A549 (cell line): ENCODE data around the gene RNF213. TPM values are rescaled to one million over a fixed set of nuclear protein-coding genes. Genes with fewer than 3 reads are reported as not detected.

Experiments
- ATAC-seq, 2 experiments: fragments of 200-7000 bp in 1 of 2; fragments of >200 bp in 1 of 2; cut with Nextera tagmentation in 1 of 2; cut with Tn5 transposase in 1 of 2; 3 replicates each; pipeline versions ENCODE4 v1.8.0 to v1.9.1; 2018 to 2020; ENCODE audit warnings: mild to moderate bottlenecking in 1 of 2, moderate library complexity in 1 of 2
- CTCF ChIA-PET: fragments of 300-600 bp; sonication (Branson Sonifier 250); formaldehyde crosslinking; extraction: SDS; loops from one replicate; lab custom pipeline; 2021; ENCODE audit warnings: antibody characterized with exemption, inconsistent platforms; lab: Yijun Ruan, JAX
- POLR2A ChIA-PET: fragments of 350-600 bp; formaldehyde crosslinking; extraction: SDS; loops from one replicate; lab custom pipeline; 2021; ENCODE audit warnings: antibody characterized with exemption, inconsistent platforms; lab: Yijun Ruan, JAX
- DNase-seq, 2 experiments: peaks; one replicate each; pipeline versions ENCODE4 v3.0.0 to v3.0.0-alpha.2; 2011 to 2016; ENCODE audit warnings: low read depth in 1 of 2, low spot score in 1 of 2
- FAIRE-seq: peaks from 2 replicates; lab custom pipeline; 2011; peaks lifted over from hg19 to GRCh38; lab: Jason Lieb, UNC
- H3K27ac ChIP-seq, 2 experiments: fragments of >200 bp; sonication (Bioruptor Twin); formaldehyde crosslinking; 3 replicates each; pipeline ENCODE4 v1.5.1; 2016 to 2017
- H3K4me1 ChIP-seq: fragments of >200 bp; sonication (Bioruptor Twin); formaldehyde crosslinking; 3 replicates; pipeline ENCODE4 v1.6.1; 2016
- H3K4me2 ChIP-seq: fragments of >200 bp; sonication (Bioruptor Twin); formaldehyde crosslinking; 3 replicates; pipeline ENCODE4 v1.6.1; 2016
- H3K4me3 ChIP-seq: fragments of >200 bp; sonication (Bioruptor Twin); formaldehyde crosslinking; 3 replicates; pipeline ENCODE4 v1.5.1; 2016
- H3K9me3 ChIP-seq: fragments of >200 bp; sonication (Bioruptor Twin); formaldehyde crosslinking; 3 replicates; pipeline ENCODE4 v1.6.1; 2016
- CHD4 ChIP-seq: fragments of 200-600 bp; sonication (generic); IDR thresholded peaks from 2 replicates; pipeline ENCODE4 v1.6.1; 2016; ENCODE audit warnings: antibody characterized with exemption, mild to moderate bottlenecking, borderline replicate concordance
- ESRRA ChIP-seq: fragments of 150-350 bp; IDR thresholded peaks from 2 replicates; pipeline ENCODE4 v1.6.1; 2014; ENCODE audit warnings: mild to moderate bottlenecking, low read length, borderline replicate concordance
- FOSL2 ChIP-seq, 2 experiments: fragments of 450-650 bp in 1 of 2; fragments of >200 bp in 1 of 2; sonication (Bioruptor Twin) in 1 of 2; formaldehyde crosslinking; IDR thresholded peaks; 2 replicates each; pipeline versions ENCODE4 v1.5.0 to v1.6.1; 2016 to 2020; ENCODE audit warnings: mild to moderate bottlenecking in 1 of 2, moderate library complexity in 1 of 2
- FOXS1 ChIP-seq: fragments of 250-450 bp; sonication (Bioruptor Pico); IDR thresholded peaks from 2 replicates; pipeline ENCODE4 v1.5.0; 2020; ENCODE audit warnings: mild to moderate bottlenecking, moderate library complexity
- JUN ChIP-seq, 2 experiments: fragments of >200 bp; sonication (Bioruptor Twin); formaldehyde crosslinking; IDR thresholded peaks; 2 replicates in 1 of 2; 3 replicates in 1 of 2; pipeline ENCODE4 v1.6.1; 2016 to 2017
- JUNB ChIP-seq: fragments of >200 bp; sonication (Bioruptor Twin); formaldehyde crosslinking; IDR thresholded peaks from 2 replicates; pipeline ENCODE4 v1.6.1; 2016
- KDM1A ChIP-seq: fragments of 200-600 bp; sonication (generic); IDR thresholded peaks from 2 replicates; pipeline ENCODE4 v1.6.1; 2016; ENCODE audit warnings: low read depth, mild to moderate bottlenecking
- MAFK ChIP-seq: fragments of 450-650 bp; IDR thresholded peaks from 2 replicates; pipeline ENCODE4 v1.6.1; 2014; ENCODE audit not compliant: partially characterized antibody
- POLR2AphosphoS2 ChIP-seq: conservative IDR thresholded peaks from 2 replicates; pipeline ENCODE4 v1.6.1; 2012; ENCODE audit warnings: low read length, improper control_type of control experiment, inconsistent platforms
- RCOR1 ChIP-seq: fragments of 150-350 bp; IDR thresholded peaks from 2 replicates; pipeline ENCODE4 v1.6.1; 2014; ENCODE audit warnings: antibody characterized with exemption, low read length, low read depth
- RNF2 ChIP-seq: fragments of 200-600 bp; sonication (generic); IDR thresholded peaks from 2 replicates; pipeline ENCODE4 v1.6.1; 2016; ENCODE audit warnings: low read depth, mild to moderate bottlenecking, antibody characterized with exemption, moderate library complexity, borderline replicate concordance
- SREBF2 ChIP-seq: fragments of 450-650 bp; IDR thresholded peaks from 2 replicates; pipeline ENCODE4 v1.6.1; 2014; ENCODE audit warnings: mild to moderate bottlenecking, moderate library complexity
- TFCP2L1 ChIP-seq: fragments of 250-450 bp; sonication (Bioruptor Pico); IDR thresholded peaks from 2 replicates; pipeline ENCODE4 v1.5.0; 2021; ENCODE audit warnings: mild to moderate bottlenecking
- ZFP36 ChIP-seq: fragments of 450-650 bp; IDR thresholded peaks from 2 replicates; pipeline ENCODE4 v1.6.1; 2014; ENCODE audit warnings: borderline replicate concordance; ENCODE audit not compliant: partially characterized antibody
- WGBS: methylation state at CpG from one replicate; pipeline ENCODE4 v1.1.6; 2017; ENCODE audit errors: missing lambda C conversion rate; 5-methylcytosine and 5-hydroxymethylcytosine counted together
- polyA plus RNA-seq, 4 experiments: library from polyadenylated mRNA; depleted of rRNA in 3 of 4; stranded (reverse); fragments of >200 nt; fragmentation: RNase III in 1 of 4; extraction: RNeasy Plus Mini Kit Qiagen cat#74134 plus additional on column Dnase treatment in 1 of 4; gene quantifications; 2 replicates in 3 of 4; 3 replicates in 1 of 4; pipeline ENCODE4 v1.2.3, GENCODE V29; 2011 to 2017
- TF ChIP-seq, protein P1 (sequence below): fragments of >200 bp; sonication (Bioruptor Twin); formaldehyde crosslinking; IDR thresholded peaks from 2 replicates; pipeline ENCODE4 v1.6.1; 2016
- TF ChIP-seq, protein P2 (sequence below): IDR thresholded peaks from 2 replicates; pipeline ENCODE4 v1.6.1; 2012
- TF ChIP-seq, protein P3 (sequence below): fragments of 450-650 bp; IDR thresholded peaks from 2 replicates; pipeline ENCODE4 v1.6.1; 2014; ENCODE audit warnings: antibody characterized with exemption
- TF ChIP-seq, protein P4 (sequence below): fragments of 250-450 bp; sonication (Bioruptor Pico); IDR thresholded peaks from 2 replicates; pipeline ENCODE4 v1.5.0; 2020; ENCODE audit warnings: low read depth, mild to moderate bottlenecking, moderate library complexity
- TF ChIP-seq, protein P5 (sequence below): fragments of 150-350 bp; IDR thresholded peaks from 2 replicates; pipeline ENCODE4 v1.6.1; 2014; ENCODE audit warnings: low read depth, mild to moderate bottlenecking, low read length

RNF213 gene
- polyA plus RNA-seq, 2 of the 4 experiments (the other 2 are of a cell fraction): 59.1 to 127 TPM

DNA sequence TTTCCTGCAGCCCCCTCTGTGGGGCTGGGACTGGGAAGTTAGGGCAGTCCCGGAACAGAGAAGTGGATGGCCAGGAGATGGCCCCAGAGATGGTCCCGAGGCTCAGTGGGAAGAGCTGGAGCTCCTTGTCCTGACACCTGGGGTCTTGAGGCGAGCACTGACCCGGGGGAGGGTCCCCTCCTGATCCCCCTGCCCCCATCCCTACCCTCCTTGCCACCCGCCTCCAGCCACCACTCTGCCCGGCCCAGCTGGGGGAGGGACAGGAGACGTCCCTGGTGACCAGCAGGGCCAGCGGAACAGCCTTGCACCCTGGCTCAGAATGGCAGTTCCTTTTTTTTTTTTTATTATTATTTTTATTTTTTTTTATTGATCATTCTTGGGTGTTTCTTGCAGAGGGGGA lies 13.9 kb upstream of the RNF213 start:
- TF ChIP-seq FOSL2 (IDR thresholded peaks at IDR 0.05): no peak
- no peak for TF ChIP-seq FOSL2 (CRISPR knock-in tag; IDR thresholded peaks at IDR 0.05)
- no peak for TF ChIP-seq POLR2AphosphoS2
- no peak for TF ChIP-seq ZFP36
- TF ChIP-seq, protein P1, sequence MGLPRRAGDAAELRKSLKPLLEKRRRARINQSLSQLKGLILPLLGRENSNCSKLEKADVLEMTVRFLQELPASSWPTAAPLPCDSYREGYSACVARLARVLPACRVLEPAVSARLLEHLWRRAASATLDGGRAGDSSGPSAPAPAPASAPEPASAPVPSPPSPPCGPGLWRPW: no peak
- TF ChIP-seq, protein P2, sequence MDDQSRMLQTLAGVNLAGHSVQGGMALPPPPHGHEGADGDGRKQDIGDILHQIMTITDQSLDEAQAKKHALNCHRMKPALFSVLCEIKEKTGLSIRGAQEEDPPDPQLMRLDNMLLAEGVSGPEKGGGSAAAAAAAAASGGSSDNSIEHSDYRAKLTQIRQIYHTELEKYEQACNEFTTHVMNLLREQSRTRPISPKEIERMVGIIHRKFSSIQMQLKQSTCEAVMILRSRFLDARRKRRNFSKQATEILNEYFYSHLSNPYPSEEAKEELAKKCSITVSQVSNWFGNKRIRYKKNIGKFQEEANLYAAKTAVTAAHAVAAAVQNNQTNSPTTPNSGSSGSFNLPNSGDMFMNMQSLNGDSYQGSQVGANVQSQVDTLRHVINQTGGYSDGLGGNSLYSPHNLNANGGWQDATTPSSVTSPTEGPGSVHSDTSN: no peak
- TF ChIP-seq RNF2: no peak
- TF ChIP-seq, all 56 proteins: peak for 0
- FAIRE-seq (no peak), DNase-seq (no peak), ATAC-seq (no peak)
- 81% methylated on average over 8 of the region's 8 CpGs for WGBS
- no peak overlapping the region for H3K4me2 ChIP-seq
- H3K4me3 ChIP-seq: no peak overlapping the region
- 0 out of 3 replicates have a peak, but pooled peaks cover 4% of the 10 kb centered on the region for H3K4me1 ChIP-seq
- no peaks in the 10 kb centered on the region for H3K9me3 ChIP-seq
- ChIA-PET POLR2A (no interaction called here), CTCF (interaction anchor here (1.1 to 1.6 kb wide), 5 partner anchors 8 to 239 kb away, joined by 3 to 6 read pairs (median 3); partner anchors contain the start of gene GAA)
- no peak overlapping the region for H3K27ac ChIP-seq

DNA sequence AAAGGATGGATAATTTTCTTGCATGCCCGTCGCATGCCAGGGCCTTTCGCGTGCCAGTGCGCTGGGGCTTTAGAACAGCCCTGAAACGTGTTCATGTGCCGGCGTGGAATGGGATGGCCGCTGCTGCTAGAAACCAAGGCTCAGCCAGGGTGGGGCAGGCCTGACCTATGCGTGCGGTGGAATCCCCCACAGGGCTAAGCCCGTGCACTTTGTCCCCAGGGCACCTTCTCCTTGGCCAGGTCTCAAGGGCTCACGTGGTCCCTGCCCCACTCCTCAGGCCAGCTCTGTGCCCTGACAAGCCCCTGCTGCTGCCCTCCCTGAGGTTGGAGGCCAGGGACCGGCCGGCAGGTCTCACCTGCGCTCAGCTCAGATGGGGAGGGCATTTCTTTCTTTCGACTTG lies 13.1 kb upstream of the RNF213 start:
- ATAC-seq: no peak
- no peak for FAIRE-seq
- no peaks in the 10 kb centered on the region for H3K9me3 ChIP-seq
- ChIA-PET CTCF (interaction anchor here (0.8 to 2.8 kb wide), 6 partner anchors 9 to 239 kb away, joined by 3 to 12 read pairs (median 4); partner anchors contain the start of gene GAA), POLR2A (no interaction called here)
- H3K4me3 ChIP-seq: no peak overlapping the region
- no peak for DNase-seq
- no peak for TF ChIP-seq FOSL2 (IDR thresholded peaks at IDR 0.05)
- no peak for TF ChIP-seq FOSL2 (CRISPR knock-in tag; IDR thresholded peaks at IDR 0.05)
- TF ChIP-seq ESRRA: no peak
- no peak for TF ChIP-seq RCOR1
- no peak for TF ChIP-seq FOXS1 (CRISPR knock-in tag)
- no peak for TF ChIP-seq POLR2AphosphoS2
- TF ChIP-seq, protein P3, sequence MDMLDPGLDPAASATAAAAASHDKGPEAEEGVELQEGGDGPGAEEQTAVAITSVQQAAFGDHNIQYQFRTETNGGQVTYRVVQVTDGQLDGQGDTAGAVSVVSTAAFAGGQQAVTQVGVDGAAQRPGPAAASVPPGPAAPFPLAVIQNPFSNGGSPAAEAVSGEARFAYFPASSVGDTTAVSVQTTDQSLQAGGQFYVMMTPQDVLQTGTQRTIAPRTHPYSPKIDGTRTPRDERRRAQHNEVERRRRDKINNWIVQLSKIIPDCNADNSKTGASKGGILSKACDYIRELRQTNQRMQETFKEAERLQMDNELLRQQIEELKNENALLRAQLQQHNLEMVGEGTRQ: no peak
- no peak for TF ChIP-seq MAFK
- no peak for TF ChIP-seq JUNB
- TF ChIP-seq, protein P4, sequence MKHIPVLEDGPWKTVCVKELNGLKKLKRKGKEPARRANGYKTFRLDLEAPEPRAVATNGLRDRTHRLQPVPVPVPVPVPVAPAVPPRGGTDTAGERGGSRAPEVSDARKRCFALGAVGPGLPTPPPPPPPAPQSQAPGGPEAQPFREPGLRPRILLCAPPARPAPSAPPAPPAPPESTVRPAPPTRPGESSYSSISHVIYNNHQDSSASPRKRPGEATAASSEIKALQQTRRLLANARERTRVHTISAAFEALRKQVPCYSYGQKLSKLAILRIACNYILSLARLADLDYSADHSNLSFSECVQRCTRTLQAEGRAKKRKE (CRISPR knock-in tag): no peak
- TF ChIP-seq, protein P1: no peak
- no peak for TF ChIP-seq SREBF2
- TF ChIP-seq RNF2: no peak
- TF ChIP-seq CHD4: no peak
- peaks cover 7% of the 10 kb centered on the region for H3K4me1 ChIP-seq
- WGBS: 94% methylated on average over 17 of the region's 17 CpGs
- H3K27ac ChIP-seq: peak overlapping the region in 1 of 2 experiments; percentile 31; a peak in 2 of 6 replicates
- no peak overlapping the region for H3K4me2 ChIP-seq

DNA sequence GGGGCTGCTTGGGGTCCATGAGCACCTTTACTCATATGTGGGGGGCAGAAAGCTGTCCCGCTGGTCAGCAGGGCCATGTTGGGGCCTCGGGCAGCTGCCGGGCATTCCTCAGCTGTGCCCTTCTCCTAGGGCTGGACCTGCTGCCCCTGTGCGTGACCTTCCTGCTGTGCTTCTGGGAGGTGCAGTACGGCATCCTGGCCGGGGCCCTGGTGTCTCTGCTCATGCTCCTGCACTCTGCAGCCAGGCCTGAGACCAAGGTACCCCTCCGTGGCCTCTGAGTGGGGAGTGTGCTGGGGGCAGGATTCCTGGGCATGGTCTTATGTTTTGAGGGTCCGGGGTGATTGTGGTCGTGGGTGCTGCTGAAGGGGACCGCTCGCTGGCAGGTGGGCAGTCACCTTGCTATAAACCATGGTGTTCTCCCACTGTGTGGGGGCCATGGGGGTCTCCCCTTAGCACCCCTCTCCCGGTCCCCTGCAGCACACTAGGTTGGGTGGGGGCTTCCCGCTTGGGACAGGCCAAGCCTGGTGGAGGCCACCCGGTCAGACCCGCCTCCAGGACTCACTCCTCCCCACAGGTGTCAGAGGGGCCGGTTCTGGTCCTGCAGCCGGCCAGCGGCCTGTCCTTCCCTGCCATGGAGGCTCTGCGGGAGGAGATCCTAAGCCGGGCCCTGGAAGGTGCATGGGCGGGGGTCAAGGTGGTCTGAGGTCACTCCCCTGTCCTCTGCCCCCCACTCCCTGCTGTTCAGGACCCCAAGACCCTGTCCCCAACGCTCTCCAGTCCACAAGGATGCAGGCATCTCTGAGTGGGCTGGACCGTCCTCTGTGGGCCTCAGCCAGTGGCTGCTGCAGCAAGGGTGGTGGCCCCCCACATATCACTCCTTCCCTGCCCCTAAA lies 12.4 kb upstream of the RNF213 start:
- CTCF ChIA-PET: interaction anchor here (1.1 to 2.8 kb wide), 7 partner anchors 10 to 240 kb away, joined by 3 to 12 read pairs (median 5); partner anchors contain the start of gene GAA
- H3K4me3 ChIP-seq: no peak overlapping the region
- whole genome bisulfite sequencing: 92% methylated on average over 22 of the region's 23 CpGs
- TF ChIP-seq, protein P5, sequence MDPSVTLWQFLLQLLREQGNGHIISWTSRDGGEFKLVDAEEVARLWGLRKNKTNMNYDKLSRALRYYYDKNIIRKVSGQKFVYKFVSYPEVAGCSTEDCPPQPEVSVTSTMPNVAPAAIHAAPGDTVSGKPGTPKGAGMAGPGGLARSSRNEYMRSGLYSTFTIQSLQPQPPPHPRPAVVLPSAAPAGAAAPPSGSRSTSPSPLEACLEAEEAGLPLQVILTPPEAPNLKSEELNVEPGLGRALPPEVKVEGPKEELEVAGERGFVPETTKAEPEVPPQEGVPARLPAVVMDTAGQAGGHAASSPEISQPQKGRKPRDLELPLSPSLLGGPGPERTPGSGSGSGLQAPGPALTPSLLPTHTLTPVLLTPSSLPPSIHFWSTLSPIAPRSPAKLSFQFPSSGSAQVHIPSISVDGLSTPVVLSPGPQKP: no peak
- TF ChIP-seq JUN (IDR thresholded peaks at IDR 0.05): no peak
- no peak for TF ChIP-seq KDM1A
- no peak for TF ChIP-seq RCOR1
- TF ChIP-seq TFCP2L1 (CRISPR knock-in tag): no peak
- TF ChIP-seq, all 56 proteins: peak for 0
- POLR2A ChIA-PET: no interaction called here
- no peak overlapping the region for H3K4me2 ChIP-seq
- FAIRE-seq: no peak
- peak overlapping the region in 1 of 2 experiments; percentile 31; a peak in 1 of 6 replicates for H3K27ac ChIP-seq
- ATAC-seq: no peak; a peak in 1 of 6 replicates
- no peaks in the 10 kb centered on the region for H3K9me3 ChIP-seq
- peaks cover 14% of the 10 kb centered on the region for H3K4me1 ChIP-seq
- no peak for DNase-seq
